HG03378 (cell line): ENCODE results near the gene PLXND1.
"Not testable (repeated sequence)": the region's sequence is repeated elsewhere in the genome, so short reads cannot be mapped to it uniquely, and the experiment has no call there.

Experiments used
- ATAC-seq: cut with Tn5 transposase; IDR thresholded peaks from one replicate; pipeline ENCODE4 v1.9.1; 2021; ENCODE audit warnings: mild to moderate bottlenecking, moderate library complexity; ENCODE audit not compliant: unreplicated experiment

Gene PLXND1

GRCh38 chr3:129552287-129553050, 54.0 kb downstream of the PLXND1 start:
- no peak for ATAC-seq

- no peak for ATAC-seq
Observed at GRCh38 chr3:129549805-129550204, 56.7 kb downstream of the PLXND1 start.

GRCh38 chr3:129549006-129549800, 57.3 kb downstream of the PLXND1 start:
- no peak for ATAC-seq

- ATAC-seq, result no peak
Observed at GRCh38 chr3:129548104-129548965, 58.1 kb downstream of the PLXND1 start.

DNA sequence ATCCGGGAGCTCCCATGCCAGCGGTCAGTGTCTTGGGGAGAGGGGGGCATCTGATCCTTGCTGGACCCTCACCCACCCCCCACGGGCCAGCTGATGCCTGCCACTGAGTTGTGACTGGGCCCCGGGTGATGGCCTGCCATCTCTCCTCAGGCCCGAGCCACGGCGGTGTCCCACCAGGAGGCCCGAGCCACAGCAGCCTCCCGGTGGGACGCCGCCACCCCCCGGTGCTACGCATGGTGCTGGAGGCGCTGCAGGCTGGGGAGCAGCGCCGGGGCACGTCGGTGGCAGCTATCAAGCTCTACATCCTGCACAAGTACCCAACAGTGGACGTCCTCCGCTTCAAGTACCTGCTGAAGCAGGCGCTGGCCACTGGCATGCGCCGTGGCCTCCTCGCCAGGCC, 59.2 kb downstream of the PLXND1 start:
- ATAC-seq, result no peak

GRCh38 chr3:129545951-129546350, 60.5 kb downstream of the PLXND1 start:
- not testable (repeated sequence) for ATAC-seq

DNA sequence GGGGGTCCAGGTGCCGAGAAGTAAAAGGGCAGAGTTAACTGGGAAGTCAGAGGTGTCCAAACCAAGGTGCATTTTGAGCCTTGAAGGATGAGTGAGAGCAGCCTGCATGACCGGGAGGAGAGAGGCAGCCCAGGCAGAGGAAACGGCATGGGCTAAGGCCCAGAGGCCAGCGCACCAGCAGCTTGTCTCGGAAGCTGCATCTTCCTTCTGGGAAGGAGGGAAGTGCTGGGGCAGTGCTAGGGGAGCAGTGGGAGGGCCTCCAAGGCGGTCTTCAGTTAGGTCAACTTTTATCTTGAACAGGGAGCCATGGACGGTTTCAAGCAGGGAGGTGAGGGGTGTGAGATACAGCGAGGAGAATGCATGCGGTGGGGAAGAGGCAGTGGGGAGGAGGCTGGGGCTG, 62.5 kb downstream of the PLXND1 start:
- no peak for ATAC-seq

GRCh38 chr3:129543156-129543790, 63.2 kb downstream of the PLXND1 start, which contains the start of gene H1-8:
TSS of gene H1-8 (plus strand) at chr3:129543175. CDS start at chr3:129543219, 44 bp downstream.
- no peak for ATAC-seq

DNA sequence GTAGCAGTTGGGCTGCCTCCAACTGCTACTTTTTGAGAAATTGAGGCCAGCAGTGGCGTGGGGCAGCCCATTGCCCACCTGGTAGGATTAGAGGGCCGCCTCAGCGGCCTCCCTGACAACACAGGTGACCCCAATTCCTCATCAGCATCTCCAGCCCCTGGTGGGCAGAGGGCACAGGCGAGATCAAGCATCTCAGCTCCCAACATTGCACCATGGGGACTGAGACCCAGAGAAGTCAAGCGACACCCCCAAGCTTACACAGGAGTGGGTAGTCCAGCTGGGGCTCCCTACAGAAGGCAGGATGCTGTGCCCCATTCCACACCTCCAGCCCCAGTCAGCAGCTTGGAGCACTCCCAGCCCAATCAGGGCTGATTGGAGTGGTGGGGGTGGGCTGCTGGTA, 63.7 kb downstream of the PLXND1 start:
- ATAC-seq, result no peak

- no peak for ATAC-seq
Observed at GRCh38 chr3:129540776-129541516, 65.5 kb downstream of the PLXND1 start.

DNA sequence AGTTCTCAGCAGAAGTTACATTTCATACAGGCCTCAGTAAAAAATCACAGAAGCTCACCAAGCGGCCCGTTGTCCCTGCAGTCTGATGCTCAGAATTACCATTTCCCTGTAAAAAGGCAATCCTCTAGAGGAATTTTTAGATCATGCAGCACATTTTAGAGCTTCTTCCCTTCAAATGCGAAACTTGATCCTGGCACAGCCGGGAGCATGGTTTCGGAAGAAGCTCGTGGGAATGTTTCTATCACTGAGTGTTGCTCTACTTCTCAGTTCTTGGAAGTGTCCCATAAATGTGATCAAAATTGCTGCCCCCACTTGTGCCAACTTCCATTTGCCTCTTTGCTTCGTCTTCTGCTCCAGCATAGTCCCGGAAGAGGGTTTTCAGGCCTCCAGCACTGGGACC, 67.3 kb downstream of the PLXND1 start:
- no peak for ATAC-seq

DNA sequence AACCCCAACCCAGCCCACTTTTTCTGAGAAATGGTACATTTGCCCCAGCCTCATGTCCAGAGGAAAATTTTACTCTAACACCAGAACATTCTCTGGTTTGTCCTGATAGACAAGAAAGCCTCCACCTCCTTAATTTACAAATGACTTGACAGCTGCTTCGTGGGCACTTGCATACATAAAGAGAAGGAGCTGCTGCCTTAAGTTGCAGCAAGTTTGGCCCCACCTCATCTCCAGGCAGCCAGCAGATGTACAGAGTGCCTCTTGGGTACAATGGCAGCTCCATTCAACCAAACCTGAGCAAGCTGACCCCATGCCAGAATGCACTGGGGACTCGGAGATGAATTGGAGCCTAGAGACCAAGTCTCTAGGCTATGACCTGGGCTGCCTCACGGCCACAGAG, 69.7 kb downstream of the PLXND1 start:
- ATAC-seq, result no peak

GRCh38 chr3:129536374-129536667, 70.2 kb downstream of the PLXND1 start:
- no peak for ATAC-seq

- ATAC-seq, result no peak
Observed at GRCh38 chr3:129535075-129535474, 71.4 kb downstream of the PLXND1 start.

GRCh38 chr3:129534428-129535027, 71.9 kb downstream of the PLXND1 start:
- ATAC-seq, result no peak

DNA sequence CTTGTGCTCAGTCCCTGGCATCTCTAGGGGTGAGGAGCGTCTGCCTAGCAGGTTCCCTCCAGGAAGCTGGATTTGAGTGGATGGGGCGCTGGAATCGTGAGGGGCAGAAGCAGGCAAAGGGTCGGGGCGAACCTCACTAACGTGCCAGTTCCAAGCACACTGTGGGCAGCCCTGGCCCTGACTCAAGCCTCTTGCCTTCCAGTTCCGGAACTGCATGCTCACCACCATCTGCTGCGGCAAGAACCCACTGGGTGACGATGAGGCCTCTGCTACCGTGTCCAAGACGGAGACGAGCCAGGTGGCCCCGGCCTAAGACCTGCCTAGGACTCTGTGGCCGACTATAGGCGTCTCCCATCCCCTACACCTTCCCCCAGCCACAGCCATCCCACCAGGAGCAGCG, 73.1 kb downstream of the PLXND1 start:
- ATAC-seq, result no peak

GRCh38 chr3:129532261-129532660, 74.2 kb downstream of the PLXND1 start:
- no peak for ATAC-seq

DNA sequence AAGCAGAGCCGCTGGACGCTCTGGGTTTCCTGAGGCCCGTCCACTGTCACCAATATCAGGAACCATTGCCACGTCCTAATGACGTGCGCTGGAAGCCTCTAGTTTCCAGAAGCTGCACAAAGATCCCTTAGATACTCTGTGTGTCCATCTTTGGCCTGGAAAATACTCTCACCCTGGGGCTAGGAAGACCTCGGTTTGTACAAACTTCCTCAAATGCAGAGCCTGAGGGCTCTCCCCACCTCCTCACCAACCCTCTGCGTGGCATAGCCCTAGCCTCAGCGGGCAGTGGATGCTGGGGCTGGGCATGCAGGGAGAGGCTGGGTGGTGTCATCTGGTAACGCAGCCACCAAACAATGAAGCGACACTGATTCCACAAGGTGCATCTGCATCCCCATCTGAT, 74.8 kb downstream of the PLXND1 start:
- no peak for ATAC-seq

DNA sequence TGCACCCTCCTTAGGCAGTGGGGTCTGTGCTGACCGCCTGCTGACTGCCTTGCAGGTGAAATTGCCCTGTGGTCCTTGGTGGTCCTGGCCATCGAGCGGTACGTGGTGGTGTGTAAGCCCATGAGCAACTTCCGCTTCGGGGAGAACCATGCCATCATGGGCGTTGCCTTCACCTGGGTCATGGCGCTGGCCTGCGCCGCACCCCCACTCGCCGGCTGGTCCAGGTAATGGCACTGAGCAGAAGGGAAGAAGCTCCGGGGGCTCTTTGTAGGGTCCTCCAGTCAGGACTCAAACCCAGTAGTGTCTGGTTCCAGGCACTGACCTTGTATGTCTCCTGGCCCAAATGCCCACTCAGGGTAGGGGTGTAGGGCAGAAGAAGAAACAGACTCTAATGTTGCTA, 75.7 kb downstream of the PLXND1 start:
- no peak for ATAC-seq

GRCh38 chr3:129530251-129530791, 76.2 kb downstream of the PLXND1 start:
- no peak for ATAC-seq
